ENCODE data around the gene TAS2R13.

Gene TAS2R13

GRCh38 chr12:10909462-10909861, at the start of gene TAS2R13:
TSS of gene TAS2R13 (minus strand) at chr12:10909562. CDS start at chr12:10909298, 264 bp downstream.
- no peak for DNase-seq (ENCODE audit: low read depth in 2 of 2)

GRCh38 chr12:10957741-10958140, 48.4 kb upstream of the TAS2R13 start:
- DNase-seq (ENCODE audit: low read depth in 2 of 2) = no peak

DNA sequence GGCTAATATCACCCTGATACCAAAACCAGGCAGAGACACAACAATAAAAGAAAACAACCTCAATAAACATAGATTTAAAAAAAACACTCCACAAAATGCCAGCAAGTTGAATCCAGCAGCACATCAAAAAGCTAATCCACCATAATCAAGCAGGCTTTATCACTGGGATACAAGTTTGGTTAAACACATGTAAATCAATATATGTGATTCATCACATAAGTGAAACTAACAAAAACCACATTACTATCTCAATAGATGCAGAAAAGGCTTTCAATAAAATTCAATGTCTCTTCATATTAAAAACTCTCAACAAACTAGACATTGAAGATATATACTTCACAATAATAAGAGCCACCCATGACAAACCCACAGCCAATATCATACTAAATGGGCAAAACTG, 46.7 kb upstream of the TAS2R13 start:
- no peak for DNase-seq (ENCODE audit: low read depth in 2 of 2)

DNA sequence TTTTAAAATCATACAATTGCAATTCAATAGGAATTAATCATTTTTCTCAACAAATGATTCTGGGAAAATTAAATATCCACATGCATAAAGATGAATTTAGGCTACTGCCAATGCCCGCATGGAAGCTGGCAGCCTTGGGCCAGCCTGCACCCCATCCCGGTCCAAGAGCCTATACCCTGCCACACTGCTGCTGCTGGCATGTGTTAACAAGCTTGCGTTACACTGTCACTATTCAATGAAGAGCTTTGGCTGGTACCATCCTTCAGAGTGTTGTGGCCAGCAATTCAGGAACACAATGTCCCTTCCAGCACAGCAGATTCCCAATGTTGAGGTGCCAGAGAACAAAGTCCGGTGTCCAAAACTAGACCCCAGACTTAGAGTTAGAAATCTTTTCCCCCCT, 43.3 kb upstream of the TAS2R13 start:
- DNase-seq (ENCODE audit: low read depth in 2 of 2) = no peak

DNA sequence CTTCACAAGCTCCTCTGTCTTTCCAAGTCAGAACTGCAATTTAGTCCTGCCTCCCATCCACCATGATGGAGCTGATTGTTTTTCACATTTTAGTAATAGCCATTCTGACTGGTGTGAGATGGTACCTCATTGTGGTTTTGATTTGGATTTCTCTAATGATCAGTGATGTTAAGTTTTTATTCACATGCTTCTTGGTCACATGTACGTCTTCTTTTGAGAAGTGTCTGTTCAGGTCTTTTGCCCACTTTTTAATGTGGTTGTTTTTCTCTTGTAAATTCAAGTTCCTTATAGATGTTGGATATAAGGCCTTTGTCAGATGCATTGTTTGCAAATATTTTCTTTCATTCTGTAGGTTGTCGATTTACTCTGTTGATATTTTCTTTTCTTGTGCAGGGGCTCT, 33.8 kb upstream of the TAS2R13 start:
- DNase-seq (ENCODE audit: low read depth in 2 of 2) = no peak

DNA sequence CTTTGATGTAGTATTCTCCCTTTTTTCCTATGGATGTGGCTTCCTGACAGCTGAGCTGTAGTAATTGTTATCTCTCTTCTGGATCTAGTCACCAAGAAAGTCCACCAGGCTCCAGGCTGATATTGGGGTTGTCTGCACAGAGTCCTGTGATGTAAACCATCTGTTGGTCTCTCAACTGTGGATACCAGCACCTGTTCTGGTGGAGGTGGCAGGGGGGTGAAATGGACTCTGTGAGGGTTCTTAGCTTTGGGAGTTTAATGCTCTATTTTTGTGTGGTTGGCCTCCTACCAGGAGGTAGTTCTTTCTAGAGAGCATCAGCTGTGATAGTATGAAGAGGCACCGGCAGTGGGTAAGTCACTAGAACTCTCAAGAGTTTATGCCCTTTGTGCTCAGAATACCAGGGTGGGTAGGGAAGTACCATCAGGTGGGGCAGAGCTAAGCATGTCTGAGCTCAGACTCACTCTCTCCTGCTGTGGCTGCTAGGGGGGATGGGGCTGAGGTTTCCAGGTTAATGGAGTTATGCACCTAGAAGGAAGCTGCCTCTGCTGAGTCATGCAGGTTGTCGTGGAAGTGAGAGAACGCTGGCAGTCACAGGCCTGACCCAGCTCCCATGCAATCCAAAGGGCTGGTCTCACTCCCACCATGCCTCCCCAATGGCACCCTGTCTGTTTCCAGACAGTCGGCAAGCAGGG, 32.7 kb upstream of the TAS2R13 start:
- no peak for DNase-seq (ENCODE audit: low read depth in 2 of 2)

GRCh38 chr12:10941369-10941768, 32.0 kb upstream of the TAS2R13 start:
- no peak for DNase-seq (ENCODE audit: low read depth in 2 of 2)

DNA sequence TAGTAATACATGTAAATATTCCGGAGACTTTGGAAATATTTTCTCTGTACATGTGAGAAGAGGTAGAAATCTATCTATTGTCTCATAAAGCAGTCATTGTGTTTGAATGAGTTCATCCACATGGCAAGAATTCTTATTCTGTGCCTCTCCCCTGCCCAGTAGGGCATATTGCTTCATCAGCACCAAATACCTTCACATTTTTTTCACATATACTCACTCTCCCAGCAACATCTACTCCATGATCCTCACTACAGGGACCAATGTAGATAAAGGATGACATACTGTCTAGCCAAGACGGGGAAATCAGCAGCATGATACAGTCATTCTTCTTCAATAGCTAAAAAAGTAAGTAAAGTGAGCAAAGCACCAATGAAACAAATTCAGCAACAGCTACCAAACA, 31.0 kb upstream of the TAS2R13 start:
- no peak for DNase-seq (ENCODE audit: low read depth in 2 of 2)

- no peak for DNase-seq (ENCODE audit: low read depth in 2 of 2)
These were observed 29.8 kb upstream of the TAS2R13 start, which contains the start of gene TAS2R14 for GRCh38 chr12:10939163-10939562. TSS of gene TAS2R14 (minus strand) at chr12:10939263. CDS start at chr12:10939207, 56 bp downstream.

DNA sequence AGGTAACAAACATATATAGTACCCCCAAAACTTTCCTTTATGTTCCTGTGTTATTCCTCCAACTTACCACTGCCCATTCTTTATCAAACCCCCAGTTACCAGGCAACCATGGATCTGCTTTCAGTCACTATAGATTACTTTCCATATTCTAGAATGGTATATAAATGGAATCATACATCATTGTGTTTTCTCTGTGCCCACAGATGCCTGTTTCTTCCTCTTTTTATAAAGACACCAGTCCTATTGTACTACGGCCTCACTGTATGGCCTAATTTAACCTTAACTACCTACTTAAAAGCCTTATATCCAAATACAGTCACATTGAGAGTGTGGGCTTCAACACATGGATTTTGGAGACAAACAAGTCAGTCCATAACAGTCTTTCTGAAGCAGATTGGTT, 27.1 kb upstream of the TAS2R13 start:
- no peak for DNase-seq (ENCODE audit: low read depth in 2 of 2)

- DNase-seq (ENCODE audit: low read depth in 2 of 2) = no peak
These were observed 19.5 kb upstream of the TAS2R13 start, which contains the start of gene PRH2 for GRCh38 chr12:10928746-10929286. TSS of gene PRH2 (plus strand) at chr12:10929236. CDS start at chr12:10929274, 38 bp downstream.

DNA sequence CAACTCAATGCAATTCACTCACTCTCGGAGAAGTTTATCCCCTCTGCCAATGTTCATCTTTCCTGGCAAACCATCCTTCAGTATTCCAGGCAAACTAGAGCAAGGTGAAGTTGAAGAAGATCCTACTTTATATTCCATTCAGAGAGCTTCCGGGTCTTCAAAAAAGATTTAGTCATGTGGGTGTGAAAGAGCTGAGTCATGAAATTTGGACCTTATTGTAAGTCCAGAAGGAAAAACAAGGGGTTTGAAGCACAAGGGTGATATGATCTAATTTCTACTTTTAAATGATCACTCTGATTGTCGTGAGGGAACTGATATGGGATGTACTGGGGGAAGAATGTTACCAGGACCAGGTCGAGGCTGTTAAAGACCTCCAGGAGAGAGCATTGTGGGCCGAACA, 16.9 kb upstream of the TAS2R13 start:
- DNase-seq (ENCODE audit: low read depth in 2 of 2) = no peak

GRCh38 chr12:10919809-10920208, 10.4 kb upstream of the TAS2R13 start:
- DNase-seq (ENCODE audit: low read depth in 2 of 2) = no peak

GRCh38 chr12:10910380-10910779, 1.0 kb upstream of the TAS2R13 start:
- no peak for DNase-seq (ENCODE audit: low read depth in 2 of 2)

- no peak for DNase-seq (ENCODE audit: low read depth in 2 of 2)
These were observed 4.7 kb downstream of the TAS2R13 start for GRCh38 chr12:10904686-10905085.

DNA sequence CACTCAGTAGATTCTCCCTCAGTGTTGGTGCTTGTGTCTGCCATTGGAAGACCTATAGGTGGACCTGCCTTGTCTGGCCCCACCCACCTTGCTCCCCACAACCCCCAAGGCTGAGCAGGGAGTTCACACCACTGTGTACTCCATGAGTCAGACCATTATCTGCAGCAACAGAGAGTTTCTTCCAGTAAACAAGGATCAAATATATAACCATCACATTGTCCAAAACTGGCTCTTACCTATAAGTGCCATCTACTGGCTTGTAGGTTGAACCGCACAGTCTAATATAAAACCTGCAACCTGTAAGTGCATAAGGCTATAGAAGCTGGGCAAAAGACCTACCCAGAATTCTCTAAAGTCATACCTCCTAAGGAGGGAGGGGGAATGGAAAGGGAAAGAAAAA, 7.9 kb downstream of the TAS2R13 start:
- DNase-seq (ENCODE audit: low read depth in 2 of 2) = no peak

DNA sequence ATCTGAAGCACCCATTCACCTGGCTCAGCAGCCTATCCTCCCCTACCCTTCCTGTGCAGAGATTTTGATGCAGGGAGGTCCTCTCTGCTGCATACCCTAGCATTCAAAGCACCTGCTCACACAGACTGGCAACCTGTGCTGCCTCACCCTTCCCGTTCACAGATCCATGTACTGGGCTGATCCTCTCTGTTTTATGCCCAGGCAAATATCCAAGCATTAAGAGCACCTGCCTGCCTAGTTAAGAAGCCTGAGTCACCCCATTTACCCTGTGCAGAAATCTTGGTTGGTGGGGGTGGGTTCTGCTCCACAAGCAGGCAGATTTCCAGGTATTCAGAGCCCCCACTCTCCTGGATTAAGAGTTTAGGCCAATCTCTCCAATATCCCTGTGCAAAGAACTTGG, 8.4 kb downstream of the TAS2R13 start:
- DNase-seq (ENCODE audit: low read depth in 2 of 2) = no peak

DNA sequence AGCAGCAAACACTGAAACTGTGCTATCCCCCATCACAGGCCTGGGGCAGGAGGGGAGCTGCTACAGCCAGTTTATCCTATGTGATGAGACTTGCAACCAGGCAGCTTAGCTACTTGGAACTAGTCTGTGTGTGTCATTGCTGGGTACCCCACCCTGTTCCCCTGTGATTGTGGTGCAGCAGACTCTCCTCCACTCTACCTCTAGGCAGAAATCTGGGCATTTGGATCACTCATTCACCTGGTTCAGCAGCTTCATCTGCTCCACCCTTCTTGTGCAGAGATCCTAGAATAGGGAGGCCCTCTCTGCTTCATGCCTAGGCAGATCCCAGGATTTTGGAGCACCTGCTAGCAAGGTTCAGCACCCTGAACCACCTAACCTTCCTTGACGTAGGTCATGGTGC, 8.8 kb downstream of the TAS2R13 start:
- DNase-seq (ENCODE audit: low read depth in 2 of 2) = no peak

DNA sequence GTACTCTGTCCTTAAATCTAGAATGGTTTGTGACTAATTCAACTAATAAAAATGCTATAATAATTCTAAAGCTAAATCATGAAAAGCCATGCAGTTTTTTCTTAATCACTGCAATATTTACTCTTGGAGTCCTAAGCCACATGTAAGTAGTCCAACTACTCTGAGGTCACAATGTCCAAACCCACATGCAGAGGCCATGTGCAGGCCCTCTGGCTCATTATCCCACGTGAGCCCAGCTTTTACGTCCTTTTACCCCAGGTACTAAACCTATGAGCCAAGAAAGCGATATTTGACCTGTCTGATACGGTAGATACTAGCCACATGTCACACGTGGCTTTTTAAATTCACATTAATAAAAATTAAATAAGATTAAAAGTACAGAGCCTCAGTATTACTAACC, 12.5 kb downstream of the TAS2R13 start:
- DNase-seq (ENCODE audit: low read depth in 2 of 2) = no peak

DNA sequence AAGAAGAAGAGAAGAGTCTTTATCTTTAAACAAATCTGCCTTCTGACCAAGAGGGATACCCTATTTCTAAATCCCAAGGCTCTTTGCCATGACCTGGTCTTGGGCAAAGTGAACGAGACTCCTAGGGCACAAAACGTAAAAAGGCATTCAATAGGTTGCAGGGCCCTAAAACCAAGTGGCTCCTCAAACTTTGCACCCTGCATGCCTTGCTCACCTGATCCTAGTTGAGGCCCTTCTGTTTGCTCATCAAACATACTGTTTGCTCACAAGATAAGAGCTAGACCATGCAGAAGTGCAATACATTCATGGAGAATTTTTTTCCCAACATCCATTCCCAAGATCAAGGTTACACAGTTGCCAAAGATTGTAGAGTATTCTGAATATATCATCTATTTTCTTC, 17.4 kb downstream of the TAS2R13 start:
- DNase-seq (ENCODE audit: low read depth in 2 of 2) = no peak

DNA sequence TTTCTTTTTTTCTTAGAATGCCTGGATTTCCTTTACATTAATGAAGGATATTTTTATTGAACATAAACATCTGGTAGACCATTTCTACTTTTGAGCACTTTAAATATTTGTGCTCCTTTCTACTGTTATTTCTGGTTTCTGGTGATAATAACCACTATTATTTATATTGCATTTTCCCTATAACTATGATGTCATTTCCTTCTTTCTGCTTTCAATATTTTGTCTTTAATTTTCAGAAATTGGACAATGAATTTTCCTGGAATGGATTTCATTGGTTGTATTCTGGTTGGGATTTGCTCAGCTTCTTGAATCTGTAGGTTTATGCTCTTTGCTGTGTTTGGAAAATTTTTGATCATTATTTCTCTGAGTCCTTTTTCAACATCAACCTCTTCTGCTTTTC, 20.1 kb downstream of the TAS2R13 start:
- no peak for DNase-seq (ENCODE audit: low read depth in 2 of 2)

DNA sequence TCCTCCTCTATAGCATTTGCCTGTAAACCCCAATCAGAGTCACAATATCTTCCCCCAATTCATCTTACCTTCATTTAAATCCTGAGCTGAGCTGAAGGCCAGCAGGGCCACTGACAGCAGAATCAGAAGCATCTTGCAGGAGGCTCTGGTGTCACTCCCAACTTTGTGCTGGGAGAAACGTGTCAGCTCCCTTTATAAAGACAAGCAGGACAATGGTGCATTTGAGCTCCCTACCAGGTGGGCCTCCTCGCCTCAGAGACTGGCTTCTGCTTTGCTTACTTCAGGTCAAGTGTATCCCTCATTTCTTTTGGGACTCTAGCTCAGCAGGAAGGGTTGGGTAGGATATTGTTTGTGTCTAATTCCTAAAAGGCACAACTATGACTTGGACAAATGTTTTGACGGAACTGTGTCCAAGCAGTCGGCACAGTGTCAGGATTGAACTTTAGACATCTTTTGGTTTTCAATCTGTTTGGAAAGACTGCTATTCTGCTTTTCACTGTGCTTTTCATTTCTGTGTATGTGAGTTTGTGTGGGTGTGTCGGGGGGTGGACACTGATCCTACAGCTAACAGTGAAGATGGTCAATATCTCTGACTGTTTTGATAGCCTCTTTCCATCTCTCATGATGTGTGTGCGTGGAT, 25.2 kb downstream of the TAS2R13 start, which contains the start of gene PRH1:
TSS of gene PRH1 (minus strand) at position 170 of the 640 bp plus-strand sequence. CDS start at position 132, 38 bp downstream.
- no peak for DNase-seq (ENCODE audit: low read depth in 2 of 2)

- no peak for DNase-seq (ENCODE audit: low read depth in 2 of 2)
These were observed 36.0 kb downstream of the TAS2R13 start for GRCh38 chr12:10873378-10873777.
